Nephron (organoid): ENCODE measurements around the gene CT47A7.
"Not testable (repeated sequence)": the region's sequence is repeated elsewhere in the genome, so short reads cannot be mapped to it uniquely, and the experiment has no call there.

Experiments used
- H3K27ac Mint-ChIP-seq, 3 experiments: 2 replicates each; pipeline ENCODE4 v1.8.0; 2020; ENCODE audit warnings: mixed read lengths in 3 of 3, mild to moderate bottlenecking in 2 of 3, moderate library complexity in 1 of 3
- H3K27me3 Mint-ChIP-seq: 2 replicates; pipeline ENCODE4 v1.8.0; 2021; ENCODE audit warnings: low read depth, mild to moderate bottlenecking, moderate library complexity, mixed read lengths
- H3K36me3 Mint-ChIP-seq: 2 replicates; pipeline ENCODE4 v1.8.0; 2020; ENCODE audit warnings: low read depth, mixed read lengths
- H3K4me1 Mint-ChIP-seq: 2 replicates; pipeline ENCODE4 v1.8.0; 2020; ENCODE audit warnings: mixed read lengths
- H3K4me3 Mint-ChIP-seq, 3 experiments: 2 replicates each; pipeline ENCODE4 v1.8.0; 2020; ENCODE audit warnings: mild to moderate bottlenecking in 3 of 3, mixed read lengths in 3 of 3, moderate library complexity in 2 of 3
- H3K9me3 Mint-ChIP-seq: 2 replicates; pipeline ENCODE4 v1.8.0; 2020; ENCODE audit warnings: mixed read lengths
- CTCF ChIP-seq, 3 experiments: fragments of 200-600 bp; sonication (generic); IDR thresholded peaks; one replicate each; pipeline ENCODE4 v1.5.0; 2021; ENCODE audit warnings: antibody characterized with exemption in 3 of 3; ENCODE audit not compliant: unreplicated experiment in 3 of 3

The CT47A7 gene

GRCh38 chrX:120956500-120956899 lies at the start of gene CT47A7:
Gene CT47A7, minus strand, starts transcription at chrX:120956600. Its CDS starts 255 bp downstream, at chrX:120956345.
- not testable (repeated sequence) for H3K36me3 Mint-ChIP-seq, H3K9me3 Mint-ChIP-seq, H3K27me3 Mint-ChIP-seq, H3K4me1 Mint-ChIP-seq, H3K27ac Mint-ChIP-seq, H3K4me3 Mint-ChIP-seq

GRCh38 chrX:121000589-121000988 lies 44.2 kb upstream of the CT47A7 start:
- Mint-ChIP-seq H3K4me3 (no peak overlapping the region), H3K4me1 (no peaks in the 10 kb centered on the region), H3K27me3 (no peaks in the 10 kb centered on the region), H3K27ac (no peak overlapping the region), H3K36me3 (no peaks in the 10 kb centered on the region), H3K9me3 (no peaks in the 10 kb centered on the region)
- peak in 2 of 3 experiments; percentile 15 to 16 for TF ChIP-seq CTCF (IDR thresholded peaks at IDR 0.05; ENCODE audit: unreplicated experiment in 3 of 3)

- Mint-ChIP-seq H3K4me3 (no peak overlapping the region), H3K4me1 (no peaks in the 10 kb centered on the region), H3K9me3 (no peaks in the 10 kb centered on the region), H3K27me3 (no peaks in the 10 kb centered on the region), H3K27ac (no peak overlapping the region), H3K36me3 (no peaks in the 10 kb centered on the region)
- TF ChIP-seq CTCF (IDR thresholded peaks at IDR 0.05; ENCODE audit: unreplicated experiment in 3 of 3), result no peak
Observed at GRCh38 chrX:120999413-120999812, 43.0 kb upstream of the CT47A7 start.

GRCh38 chrX:120985660-120986059 lies 29.3 kb upstream of the CT47A7 start, which contains the start of gene CT47A1:
Gene CT47A1, minus strand, starts transcription at chrX:120985760. Its CDS starts 231 bp downstream, at chrX:120985529.
- H3K4me3 Mint-ChIP-seq, H3K4me1 Mint-ChIP-seq, H3K9me3 Mint-ChIP-seq, H3K27me3 Mint-ChIP-seq, H3K36me3 Mint-ChIP-seq, H3K27ac Mint-ChIP-seq: not testable (repeated sequence)
